GM10847 (cell line): Measurements from ENCODE around the gene UGT3A2.

ENCODE experiments used
- POLR2A ChIP-seq: IDR thresholded peaks from 2 replicates; pipeline ENCODE4 v1.6.1; 2011; ENCODE audit not compliant: insufficient read length; ENCODE audit errors: extremely low read depth

Gene UGT3A2, protein sequence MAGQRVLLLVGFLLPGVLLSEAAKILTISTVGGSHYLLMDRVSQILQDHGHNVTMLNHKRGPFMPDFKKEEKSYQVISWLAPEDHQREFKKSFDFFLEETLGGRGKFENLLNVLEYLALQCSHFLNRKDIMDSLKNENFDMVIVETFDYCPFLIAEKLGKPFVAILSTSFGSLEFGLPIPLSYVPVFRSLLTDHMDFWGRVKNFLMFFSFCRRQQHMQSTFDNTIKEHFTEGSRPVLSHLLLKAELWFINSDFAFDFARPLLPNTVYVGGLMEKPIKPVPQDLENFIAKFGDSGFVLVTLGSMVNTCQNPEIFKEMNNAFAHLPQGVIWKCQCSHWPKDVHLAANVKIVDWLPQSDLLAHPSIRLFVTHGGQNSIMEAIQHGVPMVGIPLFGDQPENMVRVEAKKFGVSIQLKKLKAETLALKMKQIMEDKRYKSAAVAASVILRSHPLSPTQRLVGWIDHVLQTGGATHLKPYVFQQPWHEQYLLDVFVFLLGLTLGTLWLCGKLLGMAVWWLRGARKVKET

GRCh38 chr5:36066540-36067210 lies at the start of gene UGT3A2:
TSS of gene UGT3A2 (minus strand) at chr5:36066882. CDS start at chr5:36066789, 93 bp downstream.
- TF ChIP-seq POLR2A, result no peak

DNA sequence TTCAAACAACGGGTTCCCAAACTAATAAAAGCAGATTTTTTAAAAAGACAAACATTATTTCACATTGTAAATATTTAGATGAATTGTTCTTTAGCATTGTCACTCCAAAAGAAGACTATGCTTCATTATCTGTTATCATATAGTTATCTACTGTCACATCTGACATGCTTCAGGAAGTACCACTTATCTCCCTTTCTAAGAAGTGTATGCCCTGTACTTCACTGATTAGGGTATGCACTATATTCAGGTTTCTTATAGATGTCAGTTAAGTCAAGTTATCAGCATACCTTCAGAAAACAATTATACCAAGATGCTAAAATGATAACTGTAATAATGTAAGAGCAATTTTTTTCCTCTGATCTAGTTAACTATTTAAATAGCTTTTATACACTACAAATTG lies 44.6 kb upstream of the UGT3A2 start:
- no peak for TF ChIP-seq POLR2A

GRCh38 chr5:36108758-36109460 lies 42.2 kb upstream of the UGT3A2 start:
- TF ChIP-seq POLR2A, result no peak

GRCh38 chr5:36105819-36106218 lies 39.1 kb upstream of the UGT3A2 start:
- TF ChIP-seq POLR2A, result no peak

DNA sequence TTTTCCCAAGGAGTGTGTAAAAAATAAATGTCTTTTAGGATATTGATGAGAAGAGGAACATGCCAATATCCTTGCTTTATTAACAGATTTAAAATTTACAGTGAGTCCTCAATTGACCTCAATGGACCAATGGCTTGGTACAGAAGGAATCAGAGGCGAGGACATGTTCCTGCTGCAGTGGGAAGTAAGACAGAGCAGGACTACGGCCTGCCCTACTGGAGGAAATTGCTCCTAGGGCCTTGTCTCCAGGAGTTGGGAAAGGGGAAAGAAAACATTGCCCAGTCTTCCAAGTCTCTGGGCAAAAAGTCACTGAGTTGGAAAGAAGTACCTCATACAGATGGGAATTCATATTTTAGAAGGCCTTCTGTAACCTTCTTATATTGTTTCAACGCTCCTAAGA lies 33.1 kb upstream of the UGT3A2 start:
- TF ChIP-seq POLR2A, result no peak

- TF ChIP-seq POLR2A, result no peak
These were observed 29.8 kb upstream of the UGT3A2 start for GRCh38 chr5:36096486-36096885.

- TF ChIP-seq POLR2A, result no peak
These were observed 23.3 kb upstream of the UGT3A2 start for GRCh38 chr5:36089989-36090388.

DNA sequence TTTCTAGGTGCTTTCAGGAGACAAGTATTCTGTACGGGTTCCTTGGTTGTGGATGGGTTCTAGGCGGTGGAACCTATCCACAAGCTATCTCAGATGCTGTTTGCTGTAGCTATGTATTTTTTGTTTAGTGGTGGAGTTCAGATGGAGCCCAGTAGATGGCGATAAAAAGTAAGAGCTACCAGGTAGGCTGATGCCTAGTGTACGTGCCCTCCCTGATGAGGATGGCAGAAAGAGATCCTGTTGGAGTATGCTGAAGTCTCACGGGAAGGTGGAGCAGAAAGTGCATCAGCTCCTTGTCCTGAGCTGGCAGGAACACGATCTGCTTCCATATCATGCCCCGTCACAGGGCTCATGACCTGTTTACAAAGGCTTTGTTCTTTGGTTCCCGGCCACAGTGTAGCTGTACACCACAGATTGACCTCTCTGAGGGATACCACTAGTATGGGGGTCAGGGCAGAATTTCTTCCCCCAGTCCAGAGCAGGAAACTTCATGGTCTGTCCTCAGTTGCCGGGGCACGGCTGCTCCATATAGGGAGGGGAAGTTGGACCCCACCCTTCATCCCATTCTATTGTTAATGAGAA lies 12.6 kb upstream of the UGT3A2 start:
- no peak for TF ChIP-seq POLR2A

DNA sequence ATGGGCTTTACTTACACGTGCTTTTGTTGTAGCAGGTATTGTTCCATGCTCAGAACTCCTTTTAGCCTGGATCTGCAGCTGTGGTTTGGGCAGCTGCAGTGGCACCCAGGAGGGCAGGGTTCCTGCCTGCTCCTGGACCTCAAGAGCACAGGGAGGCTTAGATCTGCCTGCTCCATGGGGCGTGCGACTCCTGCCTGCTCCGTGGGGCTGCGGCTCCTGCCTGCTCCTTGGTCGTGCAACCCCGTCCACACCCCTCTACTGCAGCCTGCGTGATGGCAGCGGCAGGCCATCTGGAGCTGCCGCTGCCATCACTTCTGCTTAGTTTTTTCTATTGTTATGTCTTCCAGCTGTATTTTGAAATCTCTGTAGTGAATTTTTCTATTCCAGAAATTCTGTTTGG lies 11.7 kb upstream of the UGT3A2 start:
- no peak for TF ChIP-seq POLR2A

DNA sequence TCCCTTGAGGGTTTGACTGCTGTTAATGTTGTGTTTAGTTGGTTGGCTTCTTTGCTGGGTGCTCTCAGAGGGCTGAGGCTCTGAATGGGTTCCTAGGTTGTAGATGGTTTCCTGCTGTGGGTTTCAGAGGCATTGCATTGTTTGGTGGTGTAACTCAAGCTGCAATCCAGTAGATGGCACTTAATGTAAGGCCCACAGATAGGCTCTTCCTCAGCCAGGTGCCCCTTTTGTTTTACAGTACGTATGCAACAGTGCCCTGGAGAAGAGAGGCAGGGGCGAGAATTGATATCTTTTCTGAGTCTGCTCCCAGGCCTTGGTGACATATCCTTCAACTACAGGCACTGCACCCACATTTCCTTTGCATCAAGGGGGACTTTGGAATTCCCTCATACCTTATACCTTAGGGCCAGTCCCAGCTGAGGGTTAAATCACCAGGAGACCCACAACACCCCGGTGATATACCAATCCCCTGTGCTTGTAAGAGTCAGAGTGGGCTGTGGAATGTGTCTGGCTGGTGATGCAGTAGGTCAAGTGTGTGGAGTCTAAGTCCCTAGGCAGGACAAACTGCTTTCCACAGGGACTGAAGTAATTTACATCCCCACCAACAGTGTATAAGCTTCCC lies 7.0 kb upstream of the UGT3A2 start:
- no peak for TF ChIP-seq POLR2A

DNA sequence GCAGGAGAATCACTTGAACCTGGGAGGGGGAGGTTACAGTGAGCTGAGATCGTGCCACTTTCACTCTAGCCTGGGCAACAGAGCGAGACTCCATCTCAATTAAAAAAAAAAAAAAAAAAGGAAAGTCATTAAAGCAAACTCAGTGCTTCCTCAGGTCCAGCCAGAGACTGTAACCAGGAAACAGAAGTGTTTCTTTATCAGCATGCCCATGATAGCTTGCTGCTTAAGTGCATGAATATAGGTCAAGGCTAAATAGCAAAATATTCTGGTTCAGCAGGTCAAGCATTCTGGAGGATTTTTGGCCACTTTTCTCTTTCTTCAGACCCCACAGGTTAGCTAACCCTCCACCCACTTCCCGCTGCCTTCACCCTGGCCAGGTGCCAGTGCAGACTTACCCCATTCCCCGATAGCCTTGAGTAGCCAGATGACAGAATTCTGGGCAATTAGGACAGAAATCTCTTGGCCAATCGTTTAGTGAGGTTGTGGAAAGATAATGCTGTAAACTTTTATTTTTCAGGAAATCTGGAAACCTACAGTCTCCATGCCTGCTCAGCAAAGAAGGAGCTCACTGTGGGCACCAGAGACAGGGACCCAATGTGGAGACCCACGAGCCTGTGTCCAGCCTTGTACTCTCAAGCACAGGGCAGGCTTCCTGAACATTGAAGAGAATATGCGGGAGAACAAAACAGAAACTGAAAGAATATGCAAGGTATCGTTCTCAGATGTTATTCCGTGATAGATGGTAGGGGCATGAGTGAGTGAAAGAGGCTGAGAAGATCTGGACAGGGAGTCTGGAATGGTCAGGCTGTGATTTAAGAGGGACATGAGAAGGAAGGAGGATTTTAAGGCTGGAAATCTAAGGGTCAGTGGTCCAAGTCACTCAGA lies 4.2 kb upstream of the UGT3A2 start:
- TF ChIP-seq POLR2A, result no peak

DNA sequence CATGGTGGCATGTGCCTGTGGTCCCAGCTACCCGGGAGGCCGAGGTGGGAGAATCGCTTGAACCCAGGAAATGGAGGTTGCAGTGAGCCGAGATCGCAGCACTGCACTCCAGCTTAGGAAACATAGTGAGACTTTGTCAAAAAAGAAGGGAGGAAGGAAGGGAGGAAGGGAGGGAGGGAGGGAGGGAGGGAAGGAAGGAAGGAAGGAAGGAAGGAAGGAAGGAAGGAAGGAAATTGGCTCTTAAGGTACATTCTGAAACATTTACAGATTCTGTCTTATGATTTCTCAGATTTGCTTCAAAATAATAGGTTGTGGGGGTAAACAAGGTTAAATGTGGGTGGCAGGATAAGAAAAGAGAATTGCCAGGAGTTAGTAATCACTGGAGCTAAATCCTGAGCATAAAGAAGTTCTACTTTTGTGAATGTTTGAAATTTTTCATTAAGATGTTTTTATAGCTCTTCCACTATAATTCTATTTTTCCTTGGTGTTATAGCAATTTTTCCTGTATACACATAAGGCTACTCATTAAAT lies 2.1 kb upstream of the UGT3A2 start:
- no peak for TF ChIP-seq POLR2A

DNA sequence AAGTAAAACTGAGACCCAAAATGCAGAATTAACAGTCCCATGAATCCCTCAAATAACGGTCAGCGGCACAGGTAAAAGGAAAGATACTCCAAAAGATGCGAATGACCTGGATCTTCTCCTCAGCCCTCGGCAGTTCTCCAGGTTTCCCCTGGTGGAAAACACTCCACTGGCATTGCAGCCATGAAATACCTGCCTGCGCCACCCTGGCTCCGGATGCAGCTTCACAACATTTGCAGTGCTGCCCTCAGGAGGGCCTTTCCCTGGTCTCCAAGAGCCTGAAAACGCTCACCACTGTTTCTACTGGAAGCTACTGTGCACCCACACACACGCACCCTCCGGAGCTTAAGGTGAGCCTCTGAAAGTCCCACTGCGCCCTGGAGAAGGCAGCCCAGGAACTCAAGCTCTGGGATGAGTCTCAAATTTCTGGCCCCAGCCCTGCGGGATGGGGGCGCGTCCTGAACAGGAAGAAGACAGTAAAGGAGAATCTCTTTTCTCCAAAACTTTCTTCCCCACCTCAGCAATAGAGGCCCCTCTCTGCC lies 612 bp downstream of the UGT3A2 start:
- no peak for TF ChIP-seq POLR2A
